Mucosa of descending colon (tissue), 3 donors: ENCODE data around the gene SOHLH1. TPM values are rescaled to one million over a fixed set of nuclear protein-coding genes. Genes with fewer than 3 reads are reported as not detected.

Source experiments
- ATAC-seq: fragments of 200-7000 bp; cut with Tn5 transposase; one replicate; pipeline ENCODE4 v1.9.1; 2020; ENCODE audit warnings: mild to moderate bottlenecking, moderate library complexity
- DNase-seq, 3 donors: peaks; one replicate each; pipeline ENCODE4 v3.0.0-alpha.2; 2020
- H3K36me3 ChIP-seq: fragments of 200-600 bp; one replicate; pipeline ENCODE4 v1.8.0; 2021; ENCODE audit warnings: low read depth, mild to moderate bottlenecking
- H3K4me1 ChIP-seq: fragments of 200-600 bp; one replicate; pipeline ENCODE4 v1.8.0; 2021; ENCODE audit warnings: low read depth, mild to moderate bottlenecking
- H3K4me3 ChIP-seq: fragments of 200-600 bp; one replicate; pipeline ENCODE4 v1.8.0; 2021; ENCODE audit warnings: mild to moderate bottlenecking
- H3K9me3 ChIP-seq: fragments of 200-600 bp; one replicate; pipeline ENCODE4 v1.8.0; 2021; ENCODE audit warnings: mild to moderate bottlenecking
- CTCF ChIP-seq: fragments of 200-600 bp; IDR thresholded peaks from one replicate; pipeline ENCODE4 v1.8.0; 2022; ENCODE audit warnings: antibody characterized with exemption, mild to moderate bottlenecking
- intact Hi-C, 2 donors: fragments of 100-400 bp; cut with DNase I in 1 of 2; cut with micrococcal nuclease in 1 of 2; formaldehyde crosslinking; loops; one replicate each; pipeline versions ENCODE4 v1.11.0 to v1.11.1; 2022; cut with DNase I, micrococcal nuclease
- total RNA-seq, 3 donors: library from RNA; stranded (reverse); fragmentation: NEBNext Ultra II Directional in 2 of 3; extraction: Animal tissue kit (Norgen Biotek cat#: 25700) in 2 of 3; gene quantifications; one replicate each; pipeline versions ENCODE4 v1.2.1 to v1.2.4, GENCODE V29; 2021 to 2023
- donor health status: DM: no; HTN: no; CAD: no; lungs with moderate emphysema.
- donor health status: DM: no; HTN: no; CAD: no.
- donor health status: DM: no; HTN: yes; CAD: no.

The SOHLH1 gene
- total RNA-seq, 3 donors from 2014 or later, result not detected

- Histone ChIP-seq H3K9me3 (no peaks in the 10 kb centered on the region), H3K4me1 (no peaks in the 10 kb centered on the region), H3K4me3 (no peak overlapping the region), H3K36me3 (no peaks in the 10 kb centered on the region)
- DNase-seq (no peak), ATAC-seq (no peak)
- no peak for TF ChIP-seq CTCF
- intact Hi-C loops, result no loop called here
These were observed 18.1 kb upstream of the SOHLH1 start for GRCh38 chr9:135717410-135717809.

GRCh38 chr9:135716045-135716444 lies 16.8 kb upstream of the SOHLH1 start:
- no peak for DNase-seq
- no peaks in the 10 kb centered on the region for H3K4me1 ChIP-seq
- TF ChIP-seq CTCF, result no peak
- no peaks in the 10 kb centered on the region for H3K9me3 ChIP-seq
- H3K4me3 ChIP-seq, result no peak overlapping the region
- intact Hi-C loops, result no loop called here
- no peak for ATAC-seq
- no peaks in the 10 kb centered on the region for H3K36me3 ChIP-seq

- intact Hi-C loops, result no loop called here
- DNase-seq, result no peak
- H3K4me3 ChIP-seq, result no peak overlapping the region
- H3K9me3 ChIP-seq, result no peaks in the 10 kb centered on the region
- no peaks in the 10 kb centered on the region for H3K4me1 ChIP-seq
- H3K36me3 ChIP-seq, result no peaks in the 10 kb centered on the region
- TF ChIP-seq CTCF, result no peak
- ATAC-seq, result no peak
These were observed 15.8 kb upstream of the SOHLH1 start for GRCh38 chr9:135715056-135715595.

- Histone ChIP-seq H3K4me1 (no peaks in the 10 kb centered on the region), H3K4me3 (no peak overlapping the region), H3K9me3 (no peaks in the 10 kb centered on the region), H3K36me3 (no peaks in the 10 kb centered on the region)
- intact Hi-C loops, result no loop called here
- DNase-seq (no peak), ATAC-seq (no peak)
- no peak for TF ChIP-seq CTCF
These were observed 15.2 kb upstream of the SOHLH1 start for GRCh38 chr9:135714242-135715055.

- TF ChIP-seq CTCF, result no peak
- Histone ChIP-seq H3K9me3 (no peaks in the 10 kb centered on the region), H3K4me3 (no peak overlapping the region), H3K36me3 (no peaks in the 10 kb centered on the region), H3K4me1 (no peaks in the 10 kb centered on the region)
- DNase-seq, result no peak
- intact Hi-C loops, result no loop called here
- ATAC-seq, result no peak
These were observed 13.5 kb upstream of the SOHLH1 start for GRCh38 chr9:135712613-135713295.
